Astrocyte (in vitro differentiated cells and primary cell): ENCODE results near the gene KIAA1328. TPM values are rescaled to one million over a fixed set of nuclear protein-coding genes. Genes with fewer than 3 reads are reported as not detected.

Experiments used
- DNase-seq: peaks from one replicate; pipeline ENCODE4 v3.0.0-alpha.2; 2010; ENCODE audit warnings: low read depth
- FAIRE-seq: peaks from 2 replicates; lab custom pipeline; 2011; peaks lifted over from hg19 to GRCh38; lab: Jason Lieb, UNC
- H2AFZ ChIP-seq: 2 replicates; pipeline ENCODE4 v1.6.0; 2012; ENCODE audit warnings: low read depth, low read length, inconsistent platforms
- H3K27ac ChIP-seq: 2 replicates; pipeline ENCODE4 v1.5.1; 2011; ENCODE audit warnings: low read depth, low read length, inconsistent platforms
- H3K27me3 ChIP-seq: 2 replicates; pipeline ENCODE4 v1.6.0; 2011; ENCODE audit warnings: low read length, inconsistent platforms; ENCODE audit not compliant: insufficient read depth
- H3K36me3 ChIP-seq: 2 replicates; pipeline ENCODE4 v1.5.1; 2011; ENCODE audit warnings: low read length, inconsistent platforms; ENCODE audit not compliant: insufficient read depth
- H3K4me1 ChIP-seq: 2 replicates; pipeline ENCODE4 v1.5.1; 2011; ENCODE audit warnings: low read length, inconsistent platforms; ENCODE audit not compliant: insufficient read depth
- H3K4me2 ChIP-seq: 2 replicates; pipeline ENCODE4 v1.6.0; 2012; ENCODE audit warnings: low read length, inconsistent platforms
- H3K4me3 ChIP-seq: 2 replicates; pipeline ENCODE4 v1.5.1; 2011; ENCODE audit warnings: low read depth, mild to moderate bottlenecking, low read length, inconsistent platforms; ENCODE audit not compliant: insufficient read depth
- H3K79me2 ChIP-seq: 2 replicates; pipeline ENCODE4 v1.6.0; 2012; ENCODE audit warnings: mild to moderate bottlenecking, low read length, inconsistent platforms; ENCODE audit not compliant: insufficient read depth
- H3K9ac ChIP-seq: 2 replicates; pipeline ENCODE4 v1.6.0; 2012; ENCODE audit warnings: mild to moderate bottlenecking, low read length, inconsistent platforms
- H3K9me3 ChIP-seq: 2 replicates; pipeline ENCODE4 v1.5.1; 2012; ENCODE audit warnings: low read depth, mild to moderate bottlenecking, low read length, inconsistent platforms; ENCODE audit not compliant: insufficient read depth
- H4K20me1 ChIP-seq: 2 replicates; pipeline ENCODE4 v1.6.0; 2012; ENCODE audit warnings: low read length, inconsistent platforms; ENCODE audit not compliant: insufficient read depth
- H3K27ac Mint-ChIP-seq: one replicate; pipeline ENCODE4 v1.8.0; 2021; ENCODE audit warnings: mild to moderate bottlenecking, mixed read lengths; ENCODE audit not compliant: unreplicated experiment
- H3K27me3 Mint-ChIP-seq: one replicate; pipeline ENCODE4 v1.8.0; 2021; ENCODE audit warnings: low read depth, mixed read lengths; ENCODE audit not compliant: unreplicated experiment
- H3K36me3 Mint-ChIP-seq: one replicate; pipeline ENCODE4 v1.8.0; 2021; ENCODE audit warnings: low read depth, mixed read lengths; ENCODE audit not compliant: unreplicated experiment
- H3K4me1 Mint-ChIP-seq: one replicate; pipeline ENCODE4 v1.8.0; 2021; ENCODE audit warnings: low read depth, mixed read lengths; ENCODE audit not compliant: unreplicated experiment
- H3K4me3 Mint-ChIP-seq: one replicate; pipeline ENCODE4 v1.8.0; 2021; ENCODE audit warnings: mild to moderate bottlenecking, moderate library complexity, mixed read lengths; ENCODE audit not compliant: unreplicated experiment
- H3K9me3 Mint-ChIP-seq: one replicate; pipeline ENCODE4 v1.8.0; 2021; ENCODE audit warnings: mild to moderate bottlenecking, mixed read lengths; ENCODE audit not compliant: unreplicated experiment
- EZH2 ChIP-seq: IDR thresholded peaks from 2 replicates; pipeline ENCODE4 v1.6.1; 2012; ENCODE audit warnings: mild to moderate bottlenecking, low read length, inconsistent platforms; ENCODE audit not compliant: insufficient read depth
- total RNA-seq: library from RNA; stranded (reverse); gene quantifications from 2 replicates; pipeline ENCODE4 v1.2.1, GENCODE V29; 2021
- TF ChIP-seq, protein P1 (sequence below): IDR thresholded peaks from 2 replicates; pipeline ENCODE4 v1.5.1; 2011; ENCODE audit warnings: low read depth, mild to moderate bottlenecking, inconsistent platforms, low read length, moderate library complexity; ENCODE audit not compliant: insufficient read depth

KIAA1328 gene
- total RNA-seq, 1 donor from 2014 or later: 3.7 TPM

DNA sequence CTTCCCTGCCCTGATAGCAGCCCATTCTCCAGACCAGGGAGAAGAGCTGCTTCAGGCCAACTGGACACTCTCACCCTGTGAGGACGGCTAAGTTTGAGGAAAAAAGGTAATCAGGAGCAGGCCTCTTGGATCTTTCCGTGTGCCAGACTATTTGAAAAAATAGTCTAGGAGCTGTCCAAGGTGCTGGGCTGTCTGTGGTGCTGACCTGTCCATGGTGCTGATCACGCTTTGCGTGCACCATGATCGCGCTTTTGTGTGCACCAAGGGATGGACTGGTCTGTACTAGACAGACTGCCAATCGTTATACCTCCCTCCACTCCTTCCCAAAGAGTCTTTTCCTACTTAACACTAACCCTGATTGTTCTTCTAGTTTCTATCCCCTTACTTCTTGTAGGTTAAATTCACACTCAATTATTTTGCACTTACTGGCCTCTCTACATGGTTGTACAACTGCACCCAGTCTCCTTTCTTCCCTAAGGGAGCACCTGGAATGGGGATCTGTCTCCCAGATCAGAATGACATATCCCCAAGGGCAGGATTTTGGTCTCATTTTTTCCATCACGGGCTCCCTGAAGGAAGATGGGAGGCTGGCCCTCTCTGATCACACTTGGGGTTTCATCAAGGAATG is 441.2 kb downstream of the KIAA1328 start:
- Histone ChIP-seq H3K4me1 (no peaks in the 10 kb centered on the region), H3K27me3 (peaks cover 13% of the 10 kb centered on the region), H2AFZ (no peak overlapping the region), H3K79me2 (no peaks in the 10 kb centered on the region), H4K20me1 (no peaks in the 10 kb centered on the region), H3K36me3 (no peaks in the 10 kb centered on the region), H3K27ac (no peak overlapping the region), H3K4me2 (no peak overlapping the region), H3K4me3 (no peak overlapping the region), H3K9ac (no peak overlapping the region), H3K9me3 (no peaks in the 10 kb centered on the region)
- TF ChIP-seq, protein P1, sequence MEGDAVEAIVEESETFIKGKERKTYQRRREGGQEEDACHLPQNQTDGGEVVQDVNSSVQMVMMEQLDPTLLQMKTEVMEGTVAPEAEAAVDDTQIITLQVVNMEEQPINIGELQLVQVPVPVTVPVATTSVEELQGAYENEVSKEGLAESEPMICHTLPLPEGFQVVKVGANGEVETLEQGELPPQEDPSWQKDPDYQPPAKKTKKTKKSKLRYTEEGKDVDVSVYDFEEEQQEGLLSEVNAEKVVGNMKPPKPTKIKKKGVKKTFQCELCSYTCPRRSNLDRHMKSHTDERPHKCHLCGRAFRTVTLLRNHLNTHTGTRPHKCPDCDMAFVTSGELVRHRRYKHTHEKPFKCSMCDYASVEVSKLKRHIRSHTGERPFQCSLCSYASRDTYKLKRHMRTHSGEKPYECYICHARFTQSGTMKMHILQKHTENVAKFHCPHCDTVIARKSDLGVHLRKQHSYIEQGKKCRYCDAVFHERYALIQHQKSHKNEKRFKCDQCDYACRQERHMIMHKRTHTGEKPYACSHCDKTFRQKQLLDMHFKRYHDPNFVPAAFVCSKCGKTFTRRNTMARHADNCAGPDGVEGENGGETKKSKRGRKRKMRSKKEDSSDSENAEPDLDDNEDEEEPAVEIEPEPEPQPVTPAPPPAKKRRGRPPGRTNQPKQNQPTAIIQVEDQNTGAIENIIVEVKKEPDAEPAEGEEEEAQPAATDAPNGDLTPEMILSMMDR: no peak
- TF ChIP-seq EZH2: no peak
- Mint-ChIP-seq H3K4me3 (no peak overlapping the region), H3K4me1 (no peaks in the 10 kb centered on the region), H3K27ac (no peak overlapping the region), H3K27me3 (peaks cover 40% of the 10 kb centered on the region), H3K9me3 (peaks cover 5% of the 10 kb centered on the region), H3K36me3 (no peaks in the 10 kb centered on the region)
- FAIRE-seq: no peak
- peak; percentile 22 for DNase-seq

DNA sequence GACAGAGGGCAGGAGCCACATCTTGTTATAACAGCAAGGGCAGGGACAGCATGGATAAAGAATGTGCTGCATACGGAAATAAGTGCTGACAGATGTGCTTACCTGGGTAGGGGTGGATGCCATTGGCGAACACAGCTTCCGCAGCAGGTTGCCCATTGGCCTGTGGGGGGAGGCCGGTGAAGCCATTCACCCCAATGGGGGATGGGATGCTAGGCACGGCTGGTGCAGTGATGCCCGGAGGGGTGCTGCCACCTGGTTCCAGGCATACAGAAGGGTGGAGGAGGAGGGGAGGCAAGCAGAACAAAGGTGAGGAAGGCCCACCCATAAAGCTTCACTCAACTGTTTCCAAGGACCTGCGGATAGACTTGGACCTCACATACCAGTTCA is 441.7 kb downstream of the KIAA1328 start:
- no peak for FAIRE-seq
- no peak overlapping the region for H3K27ac Mint-ChIP-seq

DNA sequence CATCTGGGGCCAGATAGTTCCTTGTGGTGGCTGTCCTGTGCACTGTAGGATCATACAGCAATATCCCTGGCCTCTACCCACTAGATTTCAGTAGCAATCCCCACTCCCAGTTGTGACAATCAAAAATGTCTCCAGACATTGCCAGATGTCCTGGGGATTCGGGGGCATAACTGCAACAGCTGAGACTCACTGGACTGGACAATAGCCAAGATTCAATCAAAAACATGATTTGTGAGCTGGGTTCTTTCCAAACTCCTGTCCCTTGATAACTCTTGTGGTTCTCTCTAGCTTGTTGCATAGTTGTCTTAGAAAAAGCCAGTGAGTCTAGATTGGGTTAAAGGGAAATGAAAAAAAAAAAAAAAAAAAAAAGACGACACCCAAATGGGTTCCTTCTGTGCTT is 443.3 kb downstream of the KIAA1328 start:
- Histone ChIP-seq H3K79me2 (no peaks in the 10 kb centered on the region), H3K36me3 (no peaks in the 10 kb centered on the region), H3K4me2 (no peak overlapping the region), H3K4me3 (no peak overlapping the region), H4K20me1 (no peaks in the 10 kb centered on the region), H3K9me3 (no peaks in the 10 kb centered on the region), H3K27me3 (peaks cover 24% of the 10 kb centered on the region), H2AFZ (no peak overlapping the region), H3K27ac (no peak overlapping the region), H3K9ac (no peak overlapping the region), H3K4me1 (no peaks in the 10 kb centered on the region)
- peaks cover 11% of the 10 kb centered on the region for H3K9me3 Mint-ChIP-seq
- H3K27ac Mint-ChIP-seq: no peak overlapping the region
- no peak for FAIRE-seq
- no peak for DNase-seq
- no peak overlapping the region for H3K4me3 Mint-ChIP-seq
- TF ChIP-seq EZH2: no peak
- TF ChIP-seq, protein P1: no peak
- no peaks in the 10 kb centered on the region for H3K4me1 Mint-ChIP-seq
- peaks cover 40% of the 10 kb centered on the region for H3K27me3 Mint-ChIP-seq
- no peaks in the 10 kb centered on the region for H3K36me3 Mint-ChIP-seq

More for the DNA sequence above, 441.7 kb downstream of the KIAA1328 start:
- Mint-ChIP-seq H3K36me3 (no peaks in the 10 kb centered on the region), H3K9me3 (peaks cover 8% of the 10 kb centered on the region), H3K27me3 (peaks cover 42% of the 10 kb centered on the region), H3K4me1 (no peaks in the 10 kb centered on the region), H3K4me3 (no peak overlapping the region)
- no peak overlapping the region for H3K4me2 ChIP-seq
- no peaks in the 10 kb centered on the region for H3K79me2 ChIP-seq
- no peak overlapping the region for H3K9ac ChIP-seq
- no peak overlapping the region for H2AFZ ChIP-seq
- TF ChIP-seq, protein P1: no peak
- no peak for TF ChIP-seq EZH2
- no peaks in the 10 kb centered on the region for H3K9me3 ChIP-seq
- no peak overlapping the region for H3K4me3 ChIP-seq
- H3K27ac ChIP-seq: no peak overlapping the region
- no peaks in the 10 kb centered on the region for H4K20me1 ChIP-seq
- H3K36me3 ChIP-seq: no peaks in the 10 kb centered on the region
- peaks cover 13% of the 10 kb centered on the region for H3K27me3 ChIP-seq
- DNase-seq: no peak
- H3K4me1 ChIP-seq: no peaks in the 10 kb centered on the region
